HCT116 (cell line): ENCODE measurements around the gene HSDL2. TPM values are rescaled to one million over a fixed set of nuclear protein-coding genes. Genes with fewer than 3 reads are reported as not detected.

ENCODE experiments used
- ATAC-seq: fragments of 200-7000 bp; cut with Tn5 transposase; 2 replicates; pipeline ENCODE4 v1.9.1; 2020; ENCODE audit warnings: mild to moderate bottlenecking, moderate library complexity
- BruUV-seq: library from RNA; stranded (reverse); fragments of 400-500 nt; replicated peaks from 2 replicates; lab custom pipeline; 2021; lab: Mats Ljungman, UMichigan
- CTCF ChIA-PET: fragments of 300-600 bp; sonication (Branson Sonifier 250); formaldehyde crosslinking; loops from one replicate; lab custom pipeline; 2021; ENCODE audit warnings: antibody characterized with exemption; lab: Charles Lee
- POLR2A ChIA-PET: fragments of 300-600, 350-600 bp; sonication (Branson Sonifier 250); formaldehyde crosslinking; loops from one replicate; lab custom pipeline; 2021; ENCODE audit warnings: antibody characterized with exemption; lab: Charles Lee
- RAD21 ChIA-PET, 2 experiments: fragments of 300-600 bp; sonication (Branson Sonifier 250); formaldehyde crosslinking; loops; one replicate each; lab custom pipeline; 2023; ENCODE audit warnings: low total read pairs in 2 of 2; ENCODE audit not compliant: uncharacterized antibody in 2 of 2, unreplicated experiment in 2 of 2, low non-redundant PET in 1 of 2; lab: Charles Lee
- DNase-seq: peaks from one replicate; pipeline ENCODE4 v3.0.0-alpha.2; 2010; ENCODE audit warnings: low read depth, low spot score
- H2AFZ ChIP-seq: fragments of 200-600 bp; shearing (Covaris generic), sonication (generic); 2 replicates; pipeline ENCODE4 v1.6.1; 2017; ENCODE audit warnings: low read depth, mixed run types, mixed read lengths, antibody characterized with exemption, low read length; ENCODE audit not compliant: poor library complexity, severe bottlenecking
- H3K27ac ChIP-seq: 2 replicates; pipeline ENCODE4 v1.5.1; 2012; ENCODE audit warnings: low read depth, low read length
- H3K27me3 ChIP-seq: fragments of 200-600 bp; sonication (generic); 2 replicates; pipeline ENCODE4 v1.6.1; 2016; ENCODE audit warnings: mixed run types, low read length, mixed read lengths; ENCODE audit not compliant: insufficient read depth
- H3K36me3 ChIP-seq, 2 experiments: fragments of 200-500 bp in 1 of 2; fragments of 200-600 bp in 1 of 2; sonication (Bioruptor generic) in 1 of 2; sonication (generic) in 1 of 2; 2 replicates each; pipeline versions ENCODE4 v1.5.1 to v1.6.1; 2014 to 2016; ENCODE audit warnings: low read length in 2 of 2, inconsistent platforms in 1 of 2, mixed read lengths in 1 of 2, mixed run types in 1 of 2; ENCODE audit not compliant: insufficient read depth in 2 of 2, control insufficient read depth in 1 of 2
- H3K4me1 ChIP-seq, 2 experiments: fragments of 200-600 bp in 1 of 2; sonication (generic) in 1 of 2; 2 replicates each; pipeline versions ENCODE4 v1.5.1 to v1.6.1; 2012 to 2017; ENCODE audit warnings: low read length in 2 of 2, inconsistent platforms in 1 of 2, mild to moderate bottlenecking in 1 of 2, mixed read lengths in 1 of 2, mixed run types in 1 of 2, moderate library complexity in 1 of 2; ENCODE audit not compliant: insufficient read depth in 2 of 2, control insufficient read depth in 1 of 2
- H3K4me2 ChIP-seq: fragments of 200-600 bp; sonication (generic); 2 replicates; pipeline ENCODE4 v1.6.1; 2017; ENCODE audit warnings: mixed run types, low read length, mixed read lengths
- H3K4me3 ChIP-seq, 2 experiments: fragments of 200-600 bp in 1 of 2; sonication (generic) in 1 of 2; replicated peaks in 1 of 2; 2 replicates each; pipeline ENCODE4 v1.5.1; 2011 to 2016; ENCODE audit warnings: low read length in 2 of 2, control low read depth in 1 of 2, low read depth in 1 of 2, mild to moderate bottlenecking in 1 of 2, mixed read lengths in 1 of 2, mixed run types in 1 of 2
- H3K79me2 ChIP-seq: fragments of 200-600 bp; sonication (generic); 2 replicates; pipeline ENCODE4 v1.6.1; 2017; ENCODE audit warnings: mild to moderate bottlenecking, mixed run types, low read length, moderate library complexity, mixed read lengths; ENCODE audit not compliant: insufficient read depth
- H3K9ac ChIP-seq: fragments of 200-600 bp; sonication (generic); 2 replicates; pipeline ENCODE4 v1.6.1; 2016; ENCODE audit warnings: low read length, mixed read lengths
- H3K9me2 ChIP-seq: fragments of 200-600 bp; sonication (generic), shearing (Covaris generic); 2 replicates; pipeline ENCODE4 v1.6.1; 2017; ENCODE audit warnings: mixed run types, mild to moderate bottlenecking, moderate library complexity; ENCODE audit not compliant: insufficient read depth
- H3K9me3 ChIP-seq, 2 experiments: fragments of 200-500 bp in 1 of 2; fragments of 200-600 bp in 1 of 2; sonication (Bioruptor generic) in 1 of 2; sonication (generic) in 1 of 2; 2 replicates each; pipeline ENCODE4 v1.6.1; 2014 to 2017; ENCODE audit warnings: low read length in 2 of 2, mixed read lengths in 2 of 2, inconsistent platforms in 1 of 2, low read depth in 1 of 2, mild to moderate bottlenecking in 1 of 2, mixed run types in 1 of 2, moderate library complexity in 1 of 2; ENCODE audit not compliant: control insufficient read depth in 1 of 2, insufficient read depth in 1 of 2
- H4K20me1 ChIP-seq: fragments of 200-600 bp; sonication (generic), shearing (Covaris generic); 2 replicates; pipeline ENCODE4 v1.6.1; 2017; ENCODE audit warnings: mixed run types, mild to moderate bottlenecking, moderate library complexity; ENCODE audit not compliant: insufficient read depth
- ATF3 ChIP-seq: IDR thresholded peaks from 2 replicates; pipeline ENCODE4 v1.6.1; 2012
- CBX3 ChIP-seq: IDR thresholded peaks from 2 replicates; pipeline ENCODE4 v1.6.1; 2012; ENCODE audit warnings: low read depth
- ELF1 ChIP-seq: IDR thresholded peaks from 2 replicates; pipeline ENCODE4 v1.6.1; 2012; ENCODE audit warnings: low read depth, borderline replicate concordance
- EZH2 ChIP-seq: fragments of 200-600 bp; sonication (generic); IDR thresholded peaks from 2 replicates; pipeline ENCODE4 v1.6.1; 2017; ENCODE audit warnings: antibody characterized with exemption, mixed run types
- EZH2phosphoT487 ChIP-seq: fragments of 200-600 bp; IDR thresholded peaks from 2 replicates; pipeline ENCODE4 v1.6.1; 2018; ENCODE audit warnings: antibody characterized with exemption, borderline replicate concordance
- FOSL1 ChIP-seq: IDR thresholded peaks from 2 replicates; pipeline ENCODE4 v1.6.1; 2012; ENCODE audit warnings: low read depth
- JUND ChIP-seq: IDR thresholded peaks from 2 replicates; pipeline ENCODE4 v1.6.1; 2012
- MAX ChIP-seq: IDR thresholded peaks from 2 replicates; pipeline ENCODE4 v1.6.1; 2012
- POLR2A ChIP-seq: IDR thresholded peaks from 2 replicates; pipeline ENCODE4 v1.7.0; 2011; ENCODE audit warnings: borderline replicate concordance; ENCODE audit not compliant: insufficient read depth, insufficient read length; ENCODE audit errors: extremely low read depth
- SP1 ChIP-seq: IDR thresholded peaks from 2 replicates; pipeline ENCODE4 v1.6.1; 2012; ENCODE audit warnings: low read depth
- SRF ChIP-seq: IDR thresholded peaks from 2 replicates; pipeline ENCODE4 v1.6.1; 2012; ENCODE audit warnings: low read depth
- TCF7L2 ChIP-seq: IDR thresholded peaks from 2 replicates; pipeline ENCODE4 v1.7.0; 2011; ENCODE audit warnings: borderline replicate concordance, inconsistent platforms; ENCODE audit not compliant: insufficient read depth, insufficient read length; ENCODE audit errors: extremely low read depth
- YY1 ChIP-seq: IDR thresholded peaks from 2 replicates; pipeline ENCODE4 v1.6.1; 2011; ENCODE audit warnings: low read length, low read depth, moderate library complexity, mild to moderate bottlenecking; ENCODE audit not compliant: insufficient replicate concordance; ENCODE audit errors: extremely low read depth
- ZBTB33 ChIP-seq: IDR thresholded peaks from 2 replicates; pipeline ENCODE4 v1.6.1; 2011; ENCODE audit warnings: mild to moderate bottlenecking, low read length, moderate library complexity; ENCODE audit not compliant: insufficient replicate concordance; ENCODE audit errors: extremely low read depth
- ZNF274 ChIP-seq: fragments of 200-500 bp; sonication (Bioruptor generic); IDR thresholded peaks from 2 replicates; pipeline ENCODE4 v1.6.1; 2014; ENCODE audit warnings: mild to moderate bottlenecking, low read depth, low read length, inconsistent platforms
- intact Hi-C: fragments of 100-400 bp; cut with micrococcal nuclease; formaldehyde crosslinking; loops from 2 replicates; pipeline ENCODE4 v1.10.0; 2022
- total RNA-seq: library from RNA; stranded (reverse); gene quantifications from one replicate; pipeline ENCODE4 v1.2.1, GENCODE V29; 2021; ENCODE audit not compliant: unreplicated experiment
- TF ChIP-seq, protein P1 (sequence below): IDR thresholded peaks from 2 replicates; pipeline ENCODE4 v1.6.1; 2012; ENCODE audit warnings: low read depth

Gene HSDL2
- total RNA-seq, 1 experiment from 2014 or later: 33.9 TPM

- intact Hi-C loops: no loop called here
- H3K4me2 ChIP-seq: no peak overlapping the region
- TF ChIP-seq JUND (no peak), CBX3 (no peak), ATF3 (no peak), YY1 (no peak), EZH2phosphoT487 (no peak), POLR2A (no peak), FOSL1 (no peak), EZH2 (no peak), SP1 (no peak), ZNF274 (no peak), ELF1 (no peak), MAX (no peak), TCF7L2 (no peak), SRF (no peak), ZBTB33 (no peak)
- TF ChIP-seq, protein P1, sequence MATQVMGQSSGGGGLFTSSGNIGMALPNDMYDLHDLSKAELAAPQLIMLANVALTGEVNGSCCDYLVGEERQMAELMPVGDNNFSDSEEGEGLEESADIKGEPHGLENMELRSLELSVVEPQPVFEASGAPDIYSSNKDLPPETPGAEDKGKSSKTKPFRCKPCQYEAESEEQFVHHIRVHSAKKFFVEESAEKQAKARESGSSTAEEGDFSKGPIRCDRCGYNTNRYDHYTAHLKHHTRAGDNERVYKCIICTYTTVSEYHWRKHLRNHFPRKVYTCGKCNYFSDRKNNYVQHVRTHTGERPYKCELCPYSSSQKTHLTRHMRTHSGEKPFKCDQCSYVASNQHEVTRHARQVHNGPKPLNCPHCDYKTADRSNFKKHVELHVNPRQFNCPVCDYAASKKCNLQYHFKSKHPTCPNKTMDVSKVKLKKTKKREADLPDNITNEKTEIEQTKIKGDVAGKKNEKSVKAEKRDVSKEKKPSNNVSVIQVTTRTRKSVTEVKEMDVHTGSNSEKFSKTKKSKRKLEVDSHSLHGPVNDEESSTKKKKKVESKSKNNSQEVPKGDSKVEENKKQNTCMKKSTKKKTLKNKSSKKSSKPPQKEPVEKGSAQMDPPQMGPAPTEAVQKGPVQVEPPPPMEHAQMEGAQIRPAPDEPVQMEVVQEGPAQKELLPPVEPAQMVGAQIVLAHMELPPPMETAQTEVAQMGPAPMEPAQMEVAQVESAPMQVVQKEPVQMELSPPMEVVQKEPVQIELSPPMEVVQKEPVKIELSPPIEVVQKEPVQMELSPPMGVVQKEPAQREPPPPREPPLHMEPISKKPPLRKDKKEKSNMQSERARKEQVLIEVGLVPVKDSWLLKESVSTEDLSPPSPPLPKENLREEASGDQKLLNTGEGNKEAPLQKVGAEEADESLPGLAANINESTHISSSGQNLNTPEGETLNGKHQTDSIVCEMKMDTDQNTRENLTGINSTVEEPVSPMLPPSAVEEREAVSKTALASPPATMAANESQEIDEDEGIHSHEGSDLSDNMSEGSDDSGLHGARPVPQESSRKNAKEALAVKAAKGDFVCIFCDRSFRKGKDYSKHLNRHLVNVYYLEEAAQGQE: no peak
- TF ChIP-seq, all 23 proteins: peak for 0
- RAD21 ChIA-PET: no interaction called here
- BruUV-seq: no TSS peak
- Histone ChIP-seq H3K79me2 (peaks cover 10% of the 10 kb centered on the region; the same call in 1 of the 2 replicates), H3K4me3 (no peak overlapping the region), H3K9me3 (no peaks in the 10 kb centered on the region), H3K4me1 (no peaks in the 10 kb centered on the region), H3K27me3 (no peaks in the 10 kb centered on the region), H3K9me2 (no peaks in the 10 kb centered on the region), H3K27ac (no peak overlapping the region), H4K20me1 (no peaks in the 10 kb centered on the region), H3K36me3 (peaks cover 1 to 2% of the 10 kb centered on the region in 2 experiments; a peak in 3 of 4 replicates), H2AFZ (no peak overlapping the region), H3K9ac (no peak overlapping the region)
- POLR2A ChIA-PET: no interaction called here
- DNase-seq (no peak), ATAC-seq (no peak)
- CTCF ChIA-PET: no interaction called here
Measured at GRCh38 chr9:112403614-112404201, 23.8 kb downstream of the HSDL2 start.
